AG09309 (cell line): ENCODE measurements around the gene CLCN7.

Experiments
- DNase-seq: peaks from one replicate; pipeline ENCODE4 v3.0.0-alpha.2; 2010; ENCODE audit warnings: low read depth
- H3K4me3 ChIP-seq: 2 replicates; pipeline ENCODE4 v1.5.1; 2011; ENCODE audit warnings: mild to moderate bottlenecking, low read depth, low read length, moderate library complexity; ENCODE audit not compliant: control insufficient read depth
- TF ChIP-seq, protein P1 (sequence below): IDR thresholded peaks from 2 replicates; pipeline ENCODE4 v1.5.1; 2011; ENCODE audit warnings: mild to moderate bottlenecking, low read depth, low read length, inconsistent platforms; ENCODE audit not compliant: insufficient read depth, control insufficient read depth; ENCODE audit errors: missing control alignments

The CLCN7 gene

DNA sequence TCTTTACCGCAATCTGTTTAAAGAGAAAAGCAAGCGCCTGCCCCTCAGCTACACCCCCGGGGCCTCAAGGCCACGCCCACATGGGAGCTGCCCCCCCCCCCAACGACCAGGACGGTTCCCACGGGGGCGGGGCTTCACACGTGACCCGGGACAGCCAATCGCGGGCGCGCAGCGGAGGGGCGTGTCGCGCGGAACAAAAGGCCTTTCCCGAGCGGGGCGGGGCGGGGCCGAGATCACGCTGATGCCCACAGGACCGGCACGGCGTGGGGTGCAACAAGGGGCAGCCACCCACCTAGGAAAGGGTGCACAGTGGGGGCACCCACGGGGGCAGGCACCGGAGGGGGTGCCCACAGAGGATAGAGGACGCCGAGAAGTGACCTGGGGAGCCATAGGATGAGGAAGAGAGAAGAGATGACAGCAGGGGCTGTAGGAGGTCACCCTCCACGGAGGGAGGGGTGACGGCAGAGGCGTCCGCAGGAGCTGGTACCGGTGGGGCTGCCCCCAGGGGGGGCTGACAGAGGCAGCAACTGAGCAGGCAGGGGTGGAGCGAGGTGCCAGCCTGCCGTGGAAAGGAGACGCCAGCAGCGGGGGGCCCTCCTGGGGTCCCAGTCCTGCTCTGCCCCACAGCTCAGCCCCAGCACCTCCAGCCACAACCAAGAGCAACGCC, 66.5 kb downstream of the CLCN7 start:
- TF ChIP-seq, protein P1, sequence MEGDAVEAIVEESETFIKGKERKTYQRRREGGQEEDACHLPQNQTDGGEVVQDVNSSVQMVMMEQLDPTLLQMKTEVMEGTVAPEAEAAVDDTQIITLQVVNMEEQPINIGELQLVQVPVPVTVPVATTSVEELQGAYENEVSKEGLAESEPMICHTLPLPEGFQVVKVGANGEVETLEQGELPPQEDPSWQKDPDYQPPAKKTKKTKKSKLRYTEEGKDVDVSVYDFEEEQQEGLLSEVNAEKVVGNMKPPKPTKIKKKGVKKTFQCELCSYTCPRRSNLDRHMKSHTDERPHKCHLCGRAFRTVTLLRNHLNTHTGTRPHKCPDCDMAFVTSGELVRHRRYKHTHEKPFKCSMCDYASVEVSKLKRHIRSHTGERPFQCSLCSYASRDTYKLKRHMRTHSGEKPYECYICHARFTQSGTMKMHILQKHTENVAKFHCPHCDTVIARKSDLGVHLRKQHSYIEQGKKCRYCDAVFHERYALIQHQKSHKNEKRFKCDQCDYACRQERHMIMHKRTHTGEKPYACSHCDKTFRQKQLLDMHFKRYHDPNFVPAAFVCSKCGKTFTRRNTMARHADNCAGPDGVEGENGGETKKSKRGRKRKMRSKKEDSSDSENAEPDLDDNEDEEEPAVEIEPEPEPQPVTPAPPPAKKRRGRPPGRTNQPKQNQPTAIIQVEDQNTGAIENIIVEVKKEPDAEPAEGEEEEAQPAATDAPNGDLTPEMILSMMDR: no peak
- peak; percentile 17 for DNase-seq
- peak overlapping the region; percentile 63 for H3K4me3 ChIP-seq

- peak overlapping the region; percentile 10 for H3K4me3 ChIP-seq
- TF ChIP-seq, protein P1: no peak
- no peak for DNase-seq
These were observed 67.1 kb downstream of the CLCN7 start for GRCh38 chr16:1407753-1408152.

GRCh38 chr16:1403733-1404132, 71.1 kb downstream of the CLCN7 start:
- no peak for DNase-seq
- no peak overlapping the region for H3K4me3 ChIP-seq
- TF ChIP-seq, protein P1: no peak

DNA sequence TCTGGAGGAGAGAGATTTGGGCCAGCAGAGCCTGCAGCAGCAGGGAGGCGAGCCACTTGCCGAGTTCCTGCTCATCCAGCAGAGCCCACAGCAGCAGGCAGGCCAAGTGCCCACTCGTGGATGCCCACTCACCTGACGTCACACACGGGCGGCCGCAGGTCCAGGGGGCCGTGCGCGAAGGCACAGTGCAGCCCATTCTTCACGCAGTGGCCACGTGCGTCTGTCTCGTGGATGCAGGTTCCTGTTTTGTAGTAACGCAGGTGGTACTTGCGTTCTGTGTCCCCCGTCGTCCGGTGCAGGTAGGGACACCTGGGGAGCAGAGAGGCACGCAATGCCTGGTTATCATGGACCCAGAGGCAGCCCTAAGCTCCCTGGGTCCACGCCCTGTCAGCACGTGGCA, 71.8 kb downstream of the CLCN7 start:
- TF ChIP-seq, protein P1: no peak
- DNase-seq: no peak
- H3K4me3 ChIP-seq: no peak overlapping the region

DNA sequence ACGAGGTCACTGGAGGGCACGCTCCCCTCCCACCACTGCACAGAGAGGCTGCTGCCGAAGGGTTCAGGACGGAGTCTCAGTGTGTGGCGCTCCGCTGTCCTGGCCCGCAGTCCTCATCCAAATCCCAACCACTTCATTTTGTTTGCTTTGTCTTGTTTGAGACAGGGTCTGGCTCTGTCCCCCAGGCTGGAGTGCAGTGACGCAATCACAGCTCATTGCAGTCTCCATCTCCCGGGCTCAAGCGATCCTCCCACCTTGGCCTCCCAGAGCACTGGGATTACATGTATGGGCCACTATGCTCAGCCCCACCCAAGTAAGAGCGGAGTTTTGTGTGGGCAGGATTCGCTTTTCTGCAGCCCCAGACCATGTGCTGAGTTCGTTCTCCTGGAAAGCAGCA, 73.1 kb downstream of the CLCN7 start:
- TF ChIP-seq, protein P1: no peak
- DNase-seq: no peak
- H3K4me3 ChIP-seq: no peak overlapping the region

GRCh38 chr16:1401061-1401757, 73.6 kb downstream of the CLCN7 start:
- H3K4me3 ChIP-seq: no peak overlapping the region
- TF ChIP-seq, protein P1: no peak
- DNase-seq: no peak
